ENCODE data around the gene MRLN.

DNA sequence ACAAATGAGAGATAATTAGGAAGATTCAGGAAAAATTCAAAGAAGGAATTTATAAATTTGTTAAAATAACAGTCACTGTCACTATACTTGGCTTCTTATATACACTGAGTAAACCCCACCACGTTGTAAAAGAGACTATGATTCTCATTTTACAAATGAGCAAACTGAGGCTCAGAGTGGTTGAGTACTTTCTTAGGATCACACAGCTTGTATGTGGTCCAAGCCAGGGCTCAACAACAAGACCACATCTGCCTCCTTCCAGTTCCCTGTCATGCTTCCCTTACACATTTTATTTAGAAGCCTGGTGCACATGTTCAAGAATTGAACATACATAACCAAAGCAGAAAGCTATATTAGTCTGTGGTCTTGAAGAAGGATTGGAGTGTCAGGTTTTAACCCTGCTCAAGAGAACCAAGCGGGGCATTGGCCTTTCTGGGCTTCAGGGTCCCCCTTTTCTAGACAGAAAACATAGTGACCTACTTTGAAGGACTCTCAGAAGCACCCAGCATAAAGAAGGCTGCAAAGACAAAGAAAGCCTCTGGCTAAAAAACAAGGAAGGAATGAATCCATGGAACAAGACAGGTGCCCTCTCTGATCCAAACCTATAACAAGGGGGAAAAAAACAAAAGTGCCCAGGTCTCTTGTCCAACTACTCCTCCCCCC is 846 bp downstream of the MRLN start:
- no peak for TF ChIP-seq POLR2A (IDR thresholded peaks at IDR 0.05; ENCODE audit: low read depth, low read length)
- no peak for TF ChIP-seq TAF1 (IDR thresholded peaks at IDR 0.05; ENCODE audit: low read depth, low read length)
